Stimulated activated naive CD8-positive, alpha-beta T cell treated with anti-CD3 and anti-CD28 coated beads, Interleukin-15, amount 100 ng/mL, for 72 hours (primary cell): ENCODE data around the gene PLTP.
"Not testable (repeated sequence)": the region's sequence is repeated elsewhere in the genome, so short reads cannot be mapped to it uniquely, and the experiment has no call there.

Source experiments
- ATAC-seq: fragments of 150-1000 bp; cut with Tn5 transposase; 2 replicates; pipeline ENCODE4 v1.10.0; 2021; ENCODE audit warnings: mild to moderate bottlenecking, moderate library complexity
- DNase-seq, 2 donors: peaks; one replicate each; pipeline ENCODE4 v3.0.0; 2021 to 2022
- H3K27ac Mint-ChIP-seq, 2 donors: one replicate each; pipeline ENCODE4 v1.8.0; 2022; ENCODE audit warnings: mild to moderate bottlenecking in 2 of 2, mixed read lengths in 2 of 2, moderate library complexity in 2 of 2
- H3K27me3 Mint-ChIP-seq: one replicate; pipeline ENCODE4 v1.8.0; 2022; ENCODE audit warnings: mixed read lengths
- H3K4me1 Mint-ChIP-seq: one replicate; pipeline ENCODE4 v1.8.0; 2022; ENCODE audit warnings: mild to moderate bottlenecking, mixed read lengths
- H3K4me3 Mint-ChIP-seq, 2 donors: one replicate each; pipeline ENCODE4 v1.8.0; 2022; ENCODE audit warnings: mild to moderate bottlenecking in 2 of 2, mixed read lengths in 2 of 2, moderate library complexity in 1 of 2
- H3K9me3 Mint-ChIP-seq, 2 donors: one replicate each; pipeline ENCODE4 v1.8.0; 2022; ENCODE audit warnings: mixed read lengths in 2 of 2

The PLTP gene

GRCh38 chr20:45934046-45934585 lies 22.2 kb upstream of the PLTP start:
- DNase-seq (no peak), ATAC-seq (peak; percentile 33)
- H3K4me1 Mint-ChIP-seq, result peaks cover 36% of the 10 kb centered on the region
- peak overlapping the region; percentile 99 to 100 for H3K27ac Mint-ChIP-seq
- no peaks in the 10 kb centered on the region for H3K27me3 Mint-ChIP-seq
- H3K4me3 Mint-ChIP-seq, result peak overlapping the region; percentile 99
- no peaks in the 10 kb centered on the region for H3K9me3 Mint-ChIP-seq

- Mint-ChIP-seq H3K4me1 (peaks cover 34% of the 10 kb centered on the region), H3K27me3 (no peaks in the 10 kb centered on the region), H3K9me3 (no peaks in the 10 kb centered on the region), H3K4me3 (peak overlapping the region; percentile 99), H3K27ac (peak overlapping the region; percentile 99 to 100)
- peak; percentile 42 for ATAC-seq
- DNase-seq, result peak; percentile 57 to 72
Measured at GRCh38 chr20:45933266-45934045, 21.5 kb upstream of the PLTP start.

GRCh38 chr20:45931680-45932079 lies 19.7 kb upstream of the PLTP start:
- peaks cover 23% of the 10 kb centered on the region for H3K4me1 Mint-ChIP-seq
- H3K9me3 Mint-ChIP-seq, H3K27me3 Mint-ChIP-seq, ATAC-seq, H3K27ac Mint-ChIP-seq, H3K4me3 Mint-ChIP-seq, DNase-seq: not testable (repeated sequence)

- Mint-ChIP-seq H3K4me3 (no peak overlapping the region), H3K27me3 (no peaks in the 10 kb centered on the region), H3K9me3 (no peaks in the 10 kb centered on the region), H3K4me1 (peaks cover 5% of the 10 kb centered on the region), H3K27ac (no peak overlapping the region)
- no peak for DNase-seq
- ATAC-seq, result no peak
Measured at GRCh38 chr20:45927071-45927878, 15.3 kb upstream of the PLTP start.

- no peaks in the 10 kb centered on the region for H3K27me3 Mint-ChIP-seq
- H3K4me1 Mint-ChIP-seq, result peaks cover 8% of the 10 kb centered on the region
- H3K4me3 Mint-ChIP-seq, result no peak overlapping the region
- H3K9me3 Mint-ChIP-seq, result no peaks in the 10 kb centered on the region
- DNase-seq, result no peak
- no peak overlapping the region for H3K27ac Mint-ChIP-seq
- ATAC-seq, result no peak
Measured at GRCh38 chr20:45926731-45927070, 14.7 kb upstream of the PLTP start.

- Mint-ChIP-seq H3K4me3 (no peak overlapping the region), H3K27me3 (peaks cover 4% of the 10 kb centered on the region), H3K27ac (no peak overlapping the region), H3K9me3 (no peaks in the 10 kb centered on the region), H3K4me1 (peaks cover 10% of the 10 kb centered on the region)
- DNase-seq (no peak), ATAC-seq (no peak)
Measured at GRCh38 chr20:45925821-45926506, 14.0 kb upstream of the PLTP start.

- Mint-ChIP-seq H3K9me3 (no peaks in the 10 kb centered on the region), H3K4me3 (no peak overlapping the region)
Measured at GRCh38 chr20:45924391-45925261, 12.7 kb upstream of the PLTP start.

GRCh38 chr20:45921337-45922189 lies 9.6 kb upstream of the PLTP start:
- H3K4me3 Mint-ChIP-seq, result no peak overlapping the region
- peak overlapping the region; percentile 10 to 76 for H3K27ac Mint-ChIP-seq
- no peaks in the 10 kb centered on the region for H3K9me3 Mint-ChIP-seq
- DNase-seq (no peak), ATAC-seq (no peak)
- peaks cover 7% of the 10 kb centered on the region for H3K27me3 Mint-ChIP-seq
- H3K4me1 Mint-ChIP-seq, result peaks cover 5% of the 10 kb centered on the region

More at GRCh38 chr20:45924391-45925261, 12.7 kb upstream of the PLTP start:
- H3K4me1 Mint-ChIP-seq, result peaks cover 10% of the 10 kb centered on the region
- DNase-seq (no peak), ATAC-seq (no peak)
- peaks cover 7% of the 10 kb centered on the region for H3K27me3 Mint-ChIP-seq
- H3K27ac Mint-ChIP-seq, result no peak overlapping the region

GRCh38 chr20:45920462-45921336 lies 8.7 kb upstream of the PLTP start:
- no peak for DNase-seq
- Mint-ChIP-seq H3K27me3 (peaks cover 14% of the 10 kb centered on the region), H3K9me3 (no peaks in the 10 kb centered on the region), H3K27ac (no peak overlapping the region), H3K4me1 (peaks cover 5% of the 10 kb centered on the region), H3K4me3 (no peak overlapping the region)
- no peak for ATAC-seq

- H3K27me3 Mint-ChIP-seq, result peaks cover 22% of the 10 kb centered on the region
Measured at GRCh38 chr20:45919542-45920399, 7.8 kb upstream of the PLTP start.

GRCh38 chr20:45918779-45919537 lies 7.0 kb upstream of the PLTP start:
- no peak for DNase-seq
- Mint-ChIP-seq H3K9me3 (no peaks in the 10 kb centered on the region), H3K4me3 (no peak overlapping the region), H3K4me1 (peaks cover 5% of the 10 kb centered on the region), H3K27ac (no peak overlapping the region), H3K27me3 (peaks cover 22% of the 10 kb centered on the region)
- no peak for ATAC-seq

More at GRCh38 chr20:45919542-45920399, 7.8 kb upstream of the PLTP start:
- peaks cover 5% of the 10 kb centered on the region for H3K4me1 Mint-ChIP-seq
- ATAC-seq, result no peak
- H3K9me3 Mint-ChIP-seq, result no peaks in the 10 kb centered on the region
- no peak overlapping the region for H3K4me3 Mint-ChIP-seq
- no peak for DNase-seq
- H3K27ac Mint-ChIP-seq, result no peak overlapping the region

- DNase-seq (no peak), ATAC-seq (no peak)
- Mint-ChIP-seq H3K27me3 (peaks cover 22% of the 10 kb centered on the region), H3K27ac (no peak overlapping the region), H3K4me1 (peaks cover 5% of the 10 kb centered on the region), H3K9me3 (no peaks in the 10 kb centered on the region), H3K4me3 (no peak overlapping the region)
Measured at GRCh38 chr20:45918182-45918737, 6.3 kb upstream of the PLTP start.
